DMS79 (cell line): Measurements from ENCODE around the gene SPAG7.

ENCODE experiments used
- DNase-seq: peaks from one replicate; lab custom pipeline; 2025; lab: John Stamatoyannopoulos, UW

SPAG7 gene, protein sequence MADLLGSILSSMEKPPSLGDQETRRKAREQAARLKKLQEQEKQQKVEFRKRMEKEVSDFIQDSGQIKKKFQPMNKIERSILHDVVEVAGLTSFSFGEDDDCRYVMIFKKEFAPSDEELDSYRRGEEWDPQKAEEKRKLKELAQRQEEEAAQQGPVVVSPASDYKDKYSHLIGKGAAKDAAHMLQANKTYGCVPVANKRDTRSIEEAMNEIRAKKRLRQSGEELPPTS

DNA sequence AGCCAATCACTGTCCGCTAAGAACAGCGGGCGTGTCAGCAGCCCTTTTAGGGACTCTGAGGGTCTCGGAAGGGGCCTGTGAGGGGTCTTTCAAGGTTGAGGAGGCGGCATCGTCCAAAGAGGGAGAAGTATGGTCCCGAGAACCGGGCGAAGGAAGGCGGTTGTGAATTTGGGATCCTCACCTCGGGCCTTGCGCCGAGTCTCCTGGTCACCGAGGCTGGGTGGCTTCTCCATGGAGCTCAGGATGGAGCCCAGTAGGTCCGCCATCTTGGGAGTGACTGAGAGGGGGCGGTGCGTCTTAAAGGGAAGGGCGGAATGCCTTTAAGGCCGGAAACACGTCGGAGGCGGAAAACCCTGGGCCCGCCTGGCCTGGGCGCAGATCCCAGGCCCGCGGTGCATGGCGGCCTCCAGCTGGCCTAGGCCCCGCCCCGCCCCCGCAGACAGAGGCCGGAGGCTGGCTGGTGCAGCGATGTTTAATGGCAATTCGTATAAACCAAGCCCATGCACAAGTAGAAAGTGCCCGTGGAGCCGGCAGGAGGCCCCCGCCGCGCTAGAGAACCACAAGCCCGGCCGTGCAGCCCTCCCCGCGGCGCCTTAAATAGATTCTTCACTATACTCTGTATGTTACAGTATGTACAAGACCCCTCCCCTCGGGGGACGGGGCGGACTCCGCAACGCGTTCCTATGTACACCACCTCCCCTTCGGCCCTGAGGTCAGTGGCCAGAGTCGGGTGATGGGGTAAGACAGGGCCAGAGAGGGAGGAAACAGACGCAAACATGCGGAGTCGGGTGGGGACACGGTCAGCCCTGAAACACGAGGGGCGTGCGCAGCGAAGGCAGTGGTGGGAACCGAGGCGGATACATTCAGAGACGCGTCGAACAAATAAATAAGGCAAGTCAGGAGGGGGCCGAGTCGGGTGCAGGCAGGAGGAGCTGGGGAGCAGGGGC, at the start of gene SPAG7:
TSS of gene SPAG7 (minus strand) at position 279 of the 947 bp plus-strand sequence. CDS start at position 266, 13 bp downstream.
- peak; percentile 90 for DNase-seq

DNA sequence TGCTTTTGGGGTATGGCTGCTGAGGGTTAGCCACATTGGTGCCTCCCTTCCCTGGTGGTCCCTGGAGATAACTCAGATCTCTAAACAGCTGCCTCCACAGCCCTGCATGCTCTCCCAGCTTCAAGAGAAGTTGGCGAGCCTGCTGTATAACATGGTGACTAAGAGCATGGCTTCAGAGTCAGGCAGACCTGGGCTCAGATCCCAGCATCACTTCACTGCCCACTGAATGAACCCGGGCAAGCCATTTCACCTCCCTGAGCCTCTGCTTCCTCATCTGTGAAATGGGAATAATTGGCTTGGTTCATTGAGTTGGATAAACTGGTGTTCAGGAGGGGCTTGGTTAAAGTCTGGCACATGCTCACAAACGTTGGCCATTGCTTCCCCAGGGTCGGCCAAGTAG, 46.7 kb upstream of the SPAG7 start:
- DNase-seq, result no peak

DNA sequence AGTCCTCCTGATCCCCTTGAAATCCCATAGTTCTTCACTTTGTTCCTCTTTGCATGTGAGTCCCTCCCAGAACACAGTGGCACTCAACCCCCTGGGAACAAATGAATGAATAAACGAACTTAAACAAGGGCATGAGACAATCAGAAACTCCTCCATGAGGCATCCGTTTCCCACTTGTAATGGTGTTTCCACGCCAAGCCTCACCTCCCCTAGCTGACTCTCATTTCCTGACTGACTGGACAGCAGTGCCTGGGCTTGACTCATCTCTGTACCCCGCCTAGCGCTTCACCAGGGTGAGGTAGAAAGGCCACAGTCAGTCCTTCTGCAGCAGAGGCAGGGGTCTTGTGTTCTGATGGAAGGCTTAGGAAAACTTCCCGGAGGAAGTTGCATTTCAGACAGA, 44.3 kb upstream of the SPAG7 start:
- no peak for DNase-seq

DNA sequence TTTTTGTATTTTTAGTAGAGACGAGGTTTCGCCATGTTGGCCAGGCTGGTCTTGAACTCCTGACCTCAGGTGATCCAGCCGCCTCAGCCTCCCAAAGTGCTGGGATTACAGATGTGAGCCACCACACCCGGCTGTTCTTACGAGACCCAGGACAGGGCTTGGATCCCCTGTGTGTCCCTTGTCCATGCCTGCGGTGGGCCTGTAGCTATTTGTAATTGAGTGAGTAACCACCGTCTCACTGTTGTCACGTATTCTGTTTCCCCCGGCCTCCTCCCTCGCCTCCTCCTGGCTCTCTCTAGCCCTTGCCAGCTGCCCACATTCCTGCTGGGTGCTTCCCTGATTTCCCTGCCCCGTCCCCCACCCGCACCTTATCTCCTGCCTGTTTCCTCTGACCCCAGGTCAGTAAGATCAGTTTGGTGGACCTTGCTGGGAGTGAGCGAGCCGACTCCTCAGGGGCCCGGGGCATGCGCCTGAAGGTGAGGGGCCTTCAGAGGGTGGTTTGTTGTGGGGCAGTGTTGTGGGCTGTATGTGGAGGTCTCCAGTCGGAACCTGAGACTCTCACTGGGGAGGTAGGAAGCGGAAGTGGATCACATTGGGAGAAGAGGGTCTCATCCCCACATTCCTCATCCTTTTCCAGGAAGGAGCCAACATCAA, 35.7 kb upstream of the SPAG7 start:
- no peak for DNase-seq

DNA sequence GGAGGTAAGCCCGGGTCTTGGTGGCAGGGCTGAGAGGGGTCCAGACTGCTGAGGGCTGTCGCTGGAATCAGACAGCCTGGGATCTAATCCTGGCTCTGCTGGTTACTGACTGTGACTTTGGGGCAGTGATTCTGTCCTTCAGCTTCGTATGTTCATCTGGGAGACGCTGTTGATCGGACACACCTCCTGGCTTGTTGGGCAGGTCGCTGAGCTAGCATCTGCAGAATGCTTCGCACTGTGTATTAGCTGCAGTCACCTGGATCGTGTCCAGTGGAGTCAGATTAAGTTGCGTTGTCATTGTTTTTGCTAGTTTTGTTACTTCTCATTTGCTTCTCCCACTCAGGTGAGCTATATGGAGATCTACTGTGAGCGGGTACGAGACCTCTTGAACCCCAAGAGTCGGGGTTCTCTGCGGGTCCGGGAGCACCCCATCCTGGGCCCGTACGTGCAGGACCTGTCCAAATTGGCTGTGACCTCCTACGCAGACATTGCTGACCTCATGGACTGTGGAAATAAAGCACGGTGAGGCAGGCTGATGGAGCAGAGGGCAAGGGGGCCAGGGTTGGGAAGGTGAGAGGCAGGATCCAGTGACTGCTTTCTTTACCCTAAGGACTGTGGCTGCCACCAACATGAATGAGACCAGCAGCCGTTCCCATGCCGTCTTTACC, 34.6 kb upstream of the SPAG7 start:
- no peak for DNase-seq

DNA sequence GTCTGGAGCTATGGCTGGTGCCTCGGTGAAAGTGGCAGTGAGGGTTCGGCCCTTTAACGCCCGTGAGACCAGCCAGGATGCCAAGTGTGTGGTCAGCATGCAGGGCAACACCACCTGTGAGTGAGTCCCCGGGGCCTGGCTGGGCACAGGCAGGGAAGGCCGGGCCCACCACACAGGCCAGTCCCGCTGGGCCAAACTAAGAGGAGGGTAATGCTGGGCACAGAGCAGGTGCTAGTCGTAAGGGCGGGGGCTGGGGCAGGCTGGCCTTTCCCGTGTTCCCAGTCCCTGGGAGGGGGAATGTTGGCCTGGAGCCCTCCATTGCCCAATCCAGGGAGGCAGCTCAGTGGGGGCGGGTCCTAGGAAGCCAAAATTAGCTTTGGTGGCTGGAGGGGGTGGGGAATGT, 32.6 kb upstream of the SPAG7 start:
- DNase-seq, result no peak

DNA sequence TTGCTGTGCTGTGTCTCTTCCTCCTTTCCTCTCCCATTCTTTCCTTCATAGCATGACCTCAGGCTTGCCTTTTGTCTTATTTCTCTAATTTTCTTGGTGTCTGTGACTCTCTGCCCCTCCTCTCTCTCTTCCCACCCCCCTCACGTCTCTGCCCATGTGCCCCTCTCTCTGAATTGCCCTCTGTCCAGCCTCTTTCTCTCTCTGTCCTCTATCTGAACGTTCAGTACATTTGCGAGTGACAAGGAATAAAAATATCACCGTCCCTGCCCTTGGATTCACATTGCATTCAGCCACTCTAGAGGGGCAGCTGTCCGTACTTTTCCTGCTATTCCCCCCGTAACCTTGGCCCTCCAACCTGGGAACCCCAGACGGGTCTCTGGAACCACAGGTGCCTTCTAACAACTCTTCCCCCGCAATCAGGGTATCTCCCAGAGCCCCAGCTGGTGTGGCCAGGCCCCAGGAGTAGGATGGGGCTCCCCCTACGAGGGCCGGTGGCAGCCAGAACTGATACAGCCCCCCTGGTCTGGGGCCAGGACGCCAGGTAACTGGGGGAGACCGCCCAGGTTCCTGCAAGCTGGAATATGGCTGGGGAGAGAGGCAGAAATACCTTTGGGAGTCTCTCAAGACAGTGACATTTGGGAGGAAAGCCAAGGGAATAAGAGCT, 31.9 kb upstream of the SPAG7 start:
- DNase-seq, result no peak

DNA sequence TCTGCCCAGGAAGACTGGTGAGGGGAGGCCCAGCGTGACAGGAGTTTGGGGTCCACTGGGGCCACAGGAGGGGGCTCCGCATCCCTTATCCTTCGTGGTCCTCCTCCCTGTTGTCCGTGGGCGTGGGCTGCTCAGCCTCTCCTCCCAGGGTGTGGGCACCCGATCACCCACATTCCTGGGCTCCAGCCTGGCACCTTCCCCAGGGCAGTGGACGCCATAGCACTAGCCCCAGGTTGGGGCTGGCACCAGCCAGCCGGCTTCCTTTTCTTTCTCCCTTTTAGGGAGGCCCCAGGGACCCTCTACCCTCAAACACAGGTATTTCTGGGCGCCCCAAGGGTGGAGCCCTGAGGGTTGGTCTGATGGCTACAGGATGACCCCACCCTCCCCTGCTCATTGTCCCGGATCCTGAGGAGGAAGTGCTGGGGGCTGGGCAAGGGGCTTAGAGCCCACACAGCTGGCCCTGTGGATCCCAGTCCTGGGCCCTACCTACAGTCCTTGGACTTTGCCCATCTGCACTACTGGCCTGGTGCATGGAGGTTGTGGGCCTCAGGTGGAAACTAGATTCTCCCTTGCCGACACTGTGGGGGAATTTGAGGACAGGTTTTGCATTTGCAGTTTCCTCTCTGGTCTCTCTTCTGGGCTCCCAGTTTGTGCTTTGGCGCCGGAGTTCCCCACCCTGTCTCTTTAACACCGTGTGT, 31.3 kb upstream of the SPAG7 start:
- DNase-seq, result no peak

DNA sequence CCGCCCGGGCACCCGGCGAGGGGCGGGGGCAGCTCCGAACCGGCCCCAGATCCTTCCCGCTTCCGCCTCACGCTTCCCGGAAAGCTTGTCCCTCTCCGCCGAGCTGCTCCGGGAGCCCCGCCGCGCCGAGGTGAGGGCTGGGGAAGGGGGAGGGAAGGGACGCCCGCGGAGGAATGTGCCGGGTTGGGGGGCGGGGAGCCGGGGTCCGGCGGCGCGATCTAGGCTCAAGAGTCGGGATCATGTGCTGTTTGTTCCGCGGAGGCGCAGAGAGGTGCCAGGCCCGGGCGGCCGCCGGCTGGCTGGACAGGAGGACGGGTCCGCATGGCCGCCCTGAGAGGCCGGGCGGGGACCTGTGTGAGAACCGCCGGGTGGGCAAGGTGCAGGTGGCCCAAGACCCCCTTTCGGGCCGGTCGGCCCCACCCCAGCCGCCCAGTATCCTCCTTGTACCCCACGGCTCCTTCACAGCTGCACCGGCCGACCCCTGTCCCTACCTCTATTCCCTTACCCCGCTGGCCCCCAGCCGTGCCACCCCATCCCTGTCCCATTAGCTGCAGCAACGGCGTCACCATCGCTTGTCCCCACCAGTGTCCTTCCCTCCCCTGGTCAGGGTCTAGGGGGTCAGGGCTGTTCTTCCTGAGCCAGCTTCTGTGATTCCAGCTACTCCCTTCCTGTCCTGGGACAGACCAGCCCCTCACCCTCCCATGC, 30.6 kb upstream of the SPAG7 start:
- no peak for DNase-seq

DNA sequence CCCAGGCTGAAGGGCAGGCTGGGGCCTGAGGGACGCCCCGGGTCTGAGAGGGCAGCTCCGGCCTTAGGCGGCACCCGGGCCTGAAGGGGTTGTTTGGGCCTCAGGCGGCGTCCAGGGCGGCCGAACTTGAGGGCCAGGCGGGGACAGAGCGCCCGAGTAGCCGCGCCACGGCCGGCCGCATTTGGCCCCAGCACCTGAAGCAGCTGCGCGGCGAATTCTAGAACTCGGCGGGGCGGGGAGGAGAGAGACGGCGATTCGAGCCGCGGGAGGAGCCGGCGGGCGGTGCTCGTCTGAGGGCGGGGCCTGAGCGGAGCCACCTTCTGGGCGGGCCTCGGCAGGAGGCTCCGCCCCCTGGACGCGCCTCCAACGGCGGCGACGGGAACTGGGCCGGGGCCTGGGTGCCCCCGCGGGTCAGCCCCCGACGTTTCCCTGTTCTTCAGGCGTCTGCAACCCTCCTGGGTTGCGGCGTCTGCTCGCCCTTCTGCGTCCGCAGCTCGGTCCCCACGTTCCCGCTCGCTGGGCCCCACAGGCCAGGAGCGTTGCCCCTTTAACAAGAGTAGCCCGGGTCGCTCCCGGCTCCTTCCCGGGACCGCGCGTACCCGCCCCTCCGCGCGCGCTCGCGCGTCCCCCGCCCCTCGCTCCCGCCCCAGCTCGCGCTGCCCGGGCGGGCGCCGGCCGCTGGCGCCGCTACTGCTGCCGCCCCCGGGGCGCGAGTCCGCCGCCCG, 29.8 kb upstream of the SPAG7 start, which contains the start of the genes INCA1 and KIF1C:
TSS of gene INCA1 (minus strand) at position 221 of the 725 bp plus-strand sequence. CDS start 3,085 bp downstream, outside the sequence.
TSS of gene KIF1C (plus strand) at position 649 of the 725 bp plus-strand sequence. CDS start 2,297 bp downstream, outside the sequence.
- DNase-seq, result peak; percentile 77

DNA sequence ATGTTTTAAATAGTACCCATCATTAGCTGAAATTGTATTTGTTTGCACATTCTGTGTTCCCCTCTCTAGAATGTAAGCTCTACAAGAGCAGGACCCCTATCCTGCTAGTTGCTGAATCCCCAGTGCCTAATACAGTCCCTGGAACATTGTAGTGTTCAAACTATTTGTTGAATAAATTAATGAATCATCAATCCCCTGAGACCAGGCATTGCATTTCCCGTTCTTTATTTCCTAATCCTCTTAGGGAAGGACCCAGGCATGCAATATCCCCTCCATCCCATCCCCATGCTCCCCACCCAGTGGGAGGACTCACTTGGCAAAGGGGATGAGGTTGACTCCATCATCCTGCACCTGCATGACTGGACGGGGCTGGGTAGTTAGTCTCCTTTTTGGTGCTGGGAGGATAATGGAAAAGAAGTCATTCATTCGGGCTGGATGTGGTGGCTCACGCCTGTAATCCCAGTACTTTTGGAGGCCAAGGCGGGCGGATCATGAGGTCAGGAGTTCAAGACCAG, 26.5 kb upstream of the SPAG7 start:
- no peak for DNase-seq

DNA sequence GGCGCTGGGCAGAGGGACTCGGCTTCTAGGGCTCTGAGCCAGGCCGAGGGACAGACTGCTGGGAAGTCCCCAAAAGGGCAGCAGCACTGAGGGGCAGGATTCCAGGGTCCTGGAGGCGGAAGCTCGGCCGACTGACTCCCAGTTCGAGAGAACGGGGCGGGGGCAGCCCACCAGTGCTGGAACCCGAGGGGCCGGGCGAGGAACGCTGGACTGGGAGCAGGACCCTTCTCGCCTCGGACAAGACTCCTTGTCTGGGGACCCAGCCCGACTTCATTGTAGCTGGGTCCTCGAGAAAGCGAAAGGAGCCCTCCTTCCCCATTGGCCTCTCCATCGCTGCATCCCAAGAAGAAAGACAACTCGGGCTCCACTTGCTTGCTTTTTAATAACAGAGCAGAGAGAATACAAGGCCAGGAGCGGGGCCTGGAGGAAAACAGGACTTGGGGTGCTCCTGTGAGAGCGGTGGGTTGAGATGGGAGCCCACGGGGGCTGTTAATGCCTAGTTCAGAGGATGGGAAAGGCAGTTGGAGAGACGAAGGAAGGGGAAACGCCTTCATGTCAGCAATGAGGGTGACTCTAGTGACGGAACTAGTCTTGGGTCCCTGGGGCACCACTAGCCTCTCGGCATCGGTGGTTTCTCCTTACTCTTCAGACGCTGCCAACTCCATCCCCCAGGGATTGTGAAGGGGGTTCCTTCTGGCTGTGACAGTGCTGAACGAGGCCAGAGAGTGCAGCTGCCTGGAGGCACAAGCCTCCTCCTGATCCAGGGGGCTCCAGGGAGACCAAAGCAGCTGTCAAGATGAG, 20.4 kb upstream of the SPAG7 start:
- DNase-seq, result peak; percentile 17

DNA sequence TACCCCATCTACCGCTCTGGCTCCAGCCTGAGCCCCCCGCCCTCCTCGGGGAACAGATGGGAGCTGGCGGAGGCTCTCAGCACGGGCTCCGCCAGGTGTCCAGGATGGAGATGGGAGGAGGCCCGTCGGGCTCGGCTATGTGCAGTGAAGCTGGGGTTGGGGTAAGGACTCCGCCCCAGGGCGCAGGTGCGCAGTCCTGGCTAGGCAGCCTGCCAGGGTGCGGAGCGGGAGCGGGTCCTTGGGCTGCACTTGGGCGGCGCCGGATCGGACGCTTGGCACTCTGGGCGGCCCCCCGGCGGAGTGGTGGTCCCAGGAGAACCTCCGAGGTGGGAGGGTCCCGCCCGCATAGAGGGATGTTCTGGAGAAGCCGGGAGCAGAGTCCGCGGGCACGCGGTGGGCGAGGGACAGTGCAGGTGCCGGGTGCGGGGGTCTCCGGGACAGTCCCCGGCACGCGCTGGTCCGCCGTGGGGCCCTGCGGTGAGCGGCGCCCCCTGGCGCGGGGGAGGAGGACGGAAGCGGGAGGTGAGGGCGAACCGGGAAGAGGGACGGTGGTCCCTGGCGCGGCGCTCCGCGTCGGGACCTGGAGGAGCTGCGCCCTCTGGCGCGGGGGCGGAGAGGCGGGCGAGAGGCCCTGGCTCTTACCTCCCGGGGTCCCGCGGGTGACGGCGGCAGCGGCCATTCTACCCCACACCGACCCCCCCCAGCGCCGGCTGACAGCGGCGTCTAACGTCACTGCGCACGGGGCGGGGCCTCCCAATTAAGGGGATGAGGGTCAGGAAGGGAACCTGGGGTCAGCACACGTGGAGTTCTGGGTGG, 19.5 kb upstream of the SPAG7 start, which contains the start of gene CAMTA2:
TSS of gene CAMTA2 (minus strand) at position 725 of the 816 bp plus-strand sequence. CDS start 1,453 bp downstream, outside the sequence.
- DNase-seq, result peak; percentile 69

DNA sequence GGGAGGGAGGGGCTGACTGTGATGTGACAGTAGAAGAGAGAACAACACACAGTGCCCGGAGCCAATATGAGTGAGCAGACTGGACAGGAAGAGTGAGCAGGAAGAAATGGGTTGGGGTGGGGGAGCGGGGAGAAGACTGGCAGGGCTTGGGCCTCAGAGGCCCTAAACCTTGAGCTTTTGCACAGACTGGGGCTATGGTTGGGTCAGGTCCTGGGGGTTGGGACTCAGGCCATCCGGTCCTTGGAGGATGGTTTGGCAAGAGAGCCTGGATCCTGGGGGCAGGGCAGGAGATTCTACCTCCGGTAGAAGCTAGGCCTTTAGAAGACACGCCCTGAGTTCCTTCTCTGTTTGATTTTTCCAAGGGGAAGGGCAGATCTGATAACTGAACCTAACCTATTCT, 18.8 kb upstream of the SPAG7 start:
- DNase-seq, result no peak

DNA sequence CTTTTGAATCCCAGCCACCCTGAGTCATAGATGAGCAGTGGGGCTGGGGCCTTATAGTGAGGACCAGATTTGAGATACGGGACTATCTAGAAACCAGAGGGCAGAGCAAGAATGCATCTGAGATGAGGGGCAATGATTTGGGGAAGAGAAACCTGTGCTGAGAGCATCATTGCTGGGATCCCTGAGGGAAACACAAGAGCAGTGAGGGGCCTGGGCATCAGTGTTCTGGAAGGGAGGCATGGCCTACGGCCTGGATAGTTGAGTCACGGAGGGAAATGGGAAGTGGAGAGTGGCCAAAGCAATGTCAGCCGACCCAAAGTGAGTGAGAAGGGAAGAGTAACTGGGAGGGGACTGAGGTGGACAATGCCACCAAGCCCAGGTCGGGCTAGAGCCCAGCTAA, 14.7 kb upstream of the SPAG7 start:
- no peak for DNase-seq

DNA sequence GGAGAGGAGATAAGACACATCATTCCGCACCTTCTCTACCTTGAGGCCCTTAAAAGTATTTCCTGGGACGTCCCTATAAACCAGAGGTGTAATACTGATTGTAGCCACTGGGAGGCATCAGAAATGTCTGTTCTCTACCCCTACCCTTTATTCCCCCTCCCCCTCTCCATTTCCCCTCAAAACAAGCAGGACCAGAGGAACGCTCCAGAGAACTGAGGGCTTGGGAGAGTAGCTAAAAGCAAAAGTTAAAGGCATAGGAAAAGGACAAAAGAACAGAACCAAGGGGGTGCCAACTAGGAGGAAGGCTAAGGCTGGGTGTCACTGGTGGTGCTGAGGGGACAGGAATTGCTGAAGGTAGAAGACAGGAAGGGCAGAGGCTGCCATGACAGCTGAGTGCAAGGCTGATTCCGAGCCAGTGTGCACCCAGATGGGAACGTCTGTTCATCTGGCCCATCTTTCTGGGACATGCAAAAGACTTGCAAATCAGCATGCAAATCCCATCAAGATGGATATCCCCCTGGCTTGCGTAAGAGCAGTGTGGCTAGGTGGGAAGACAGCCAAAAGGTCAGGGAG, 13.1 kb upstream of the SPAG7 start:
- DNase-seq, result no peak

DNA sequence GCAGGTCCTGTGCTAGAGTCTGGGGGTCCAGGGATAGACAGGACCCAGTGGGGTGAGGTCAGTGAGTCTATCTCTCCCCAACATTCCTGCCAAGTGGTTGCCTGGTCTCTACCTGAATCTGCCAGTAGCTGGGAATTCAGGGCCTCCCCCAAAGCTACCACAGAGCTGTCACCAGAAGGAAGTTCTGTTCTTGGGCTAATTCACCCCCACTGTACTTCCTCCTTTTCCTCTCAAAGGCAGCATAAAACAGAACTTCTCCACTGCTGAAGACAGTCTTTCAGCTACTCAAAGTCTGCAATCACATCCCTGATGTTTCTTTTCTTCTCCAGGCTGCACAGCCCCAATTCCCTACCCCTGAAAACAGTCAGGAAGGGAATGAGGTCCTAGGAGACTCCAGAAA, 11.1 kb upstream of the SPAG7 start:
- DNase-seq, result no peak
